C1 segment of cervical spinal cord (tissue), 14 donors: Measurements from ENCODE around the gene PARP1.
"Not testable (repeated sequence)": the region's sequence is repeated elsewhere in the genome, so short reads cannot be mapped to it uniquely, and the experiment has no call there.

ENCODE experiments used
- DNase-seq, 14 donors: peaks; one replicate each; lab custom pipeline; 2025; lab: John Stamatoyannopoulos, UW

Gene PARP1

DNA sequence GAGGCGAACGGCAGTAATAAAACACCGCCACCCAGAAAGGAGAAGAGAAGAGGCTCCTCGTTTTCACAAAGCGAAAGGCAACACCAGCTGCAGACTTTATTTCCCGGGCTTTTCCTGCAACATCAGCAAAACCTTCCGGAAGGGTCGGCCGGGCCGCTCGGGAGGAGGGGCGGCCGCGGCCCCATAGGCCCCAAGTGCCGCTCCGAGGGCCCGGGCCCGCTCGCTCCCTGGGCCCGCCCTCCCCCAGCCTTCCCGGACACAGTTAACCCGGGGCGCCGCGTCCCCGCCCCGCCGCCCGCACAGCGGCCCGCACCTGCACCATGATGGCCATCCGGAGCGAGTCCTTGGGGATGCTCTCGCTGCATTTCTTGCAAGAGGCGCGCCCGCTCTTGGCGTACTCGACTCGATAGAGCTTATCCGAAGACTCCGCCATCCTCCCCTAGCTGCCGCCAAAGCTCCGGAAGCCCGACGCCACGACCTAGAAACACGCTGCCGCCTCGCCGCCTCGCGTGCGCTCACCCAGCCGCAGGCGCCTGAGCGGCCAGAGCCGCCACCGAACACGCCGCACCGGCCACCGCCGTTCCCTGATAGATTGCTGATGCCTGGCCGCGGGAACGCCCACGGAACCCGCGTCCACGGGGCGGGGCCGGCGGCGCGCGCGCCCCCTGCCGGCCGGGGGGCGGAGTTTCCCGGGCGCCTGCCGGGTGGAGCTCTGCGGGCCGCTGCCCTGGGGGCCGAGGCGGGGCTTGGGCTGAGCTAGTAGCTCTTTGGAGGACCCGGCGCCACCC lies at the start of gene PARP1:
Gene PARP1 (minus strand): TSS at position 597 of the 788 bp plus-strand sequence. CDS start 164 bp downstream, at position 433.
- peak; percentile 55 to 89 (median 76) for DNase-seq

DNA sequence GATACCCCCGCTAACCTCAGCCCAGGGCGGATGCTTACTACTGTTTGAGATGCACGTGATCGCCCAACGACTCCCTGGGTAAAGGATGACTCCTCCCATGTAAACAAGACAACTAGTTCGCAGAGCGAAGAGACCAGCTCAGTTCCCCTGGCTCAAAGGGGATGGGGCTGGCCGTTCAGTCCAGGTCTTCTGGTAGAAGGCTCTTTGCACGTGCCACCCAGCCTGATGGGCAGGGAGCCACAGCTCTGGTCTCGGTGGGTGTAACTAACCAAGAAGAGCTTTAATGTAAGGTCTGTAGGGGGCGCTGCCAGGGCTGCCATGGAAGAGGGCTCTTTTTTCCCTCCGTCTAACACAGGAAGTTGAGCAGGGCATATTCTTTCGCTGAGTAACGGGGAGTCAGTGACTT lies 49.4 kb upstream of the PARP1 start:
- no peak for DNase-seq

DNA sequence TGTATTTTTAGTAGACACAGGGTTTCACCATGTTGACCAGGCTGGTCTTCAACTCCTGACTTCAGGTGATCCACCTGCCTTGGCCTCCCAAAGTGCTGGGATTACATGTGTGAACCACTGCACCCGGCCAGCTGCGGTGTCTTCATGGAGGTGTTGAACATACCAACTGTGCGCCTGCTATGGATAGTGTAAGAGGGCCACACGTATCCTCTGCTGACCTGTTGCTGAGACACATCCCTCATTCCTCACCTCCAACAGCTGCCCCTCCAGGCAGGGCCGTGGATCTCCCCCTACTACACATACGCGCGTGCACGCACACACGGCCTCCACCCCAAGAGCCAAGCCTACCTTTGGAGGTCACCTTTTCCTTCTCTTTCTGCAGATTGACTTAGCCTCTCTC lies 48.0 kb upstream of the PARP1 start:
- no peak for DNase-seq

DNA sequence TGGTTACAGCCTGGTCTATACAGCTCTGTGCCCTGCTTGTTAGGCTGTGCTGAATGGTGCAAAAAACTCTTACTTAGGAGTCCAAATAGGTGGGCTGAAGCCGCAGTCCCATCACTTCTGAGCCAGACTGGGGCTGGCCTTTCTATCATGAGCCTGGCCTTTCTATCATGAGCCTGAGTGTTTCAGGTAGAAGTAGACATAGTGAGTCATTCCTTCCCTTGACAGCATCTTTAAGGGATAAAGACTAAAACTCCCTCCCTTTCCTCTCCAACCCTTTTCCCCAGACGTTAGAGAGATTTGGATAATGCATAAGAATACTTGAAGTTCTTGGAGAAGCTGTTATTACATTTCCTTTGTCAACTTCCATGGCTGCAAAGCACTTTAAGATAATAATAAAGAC lies 46.5 kb upstream of the PARP1 start:
- no peak for DNase-seq

DNA sequence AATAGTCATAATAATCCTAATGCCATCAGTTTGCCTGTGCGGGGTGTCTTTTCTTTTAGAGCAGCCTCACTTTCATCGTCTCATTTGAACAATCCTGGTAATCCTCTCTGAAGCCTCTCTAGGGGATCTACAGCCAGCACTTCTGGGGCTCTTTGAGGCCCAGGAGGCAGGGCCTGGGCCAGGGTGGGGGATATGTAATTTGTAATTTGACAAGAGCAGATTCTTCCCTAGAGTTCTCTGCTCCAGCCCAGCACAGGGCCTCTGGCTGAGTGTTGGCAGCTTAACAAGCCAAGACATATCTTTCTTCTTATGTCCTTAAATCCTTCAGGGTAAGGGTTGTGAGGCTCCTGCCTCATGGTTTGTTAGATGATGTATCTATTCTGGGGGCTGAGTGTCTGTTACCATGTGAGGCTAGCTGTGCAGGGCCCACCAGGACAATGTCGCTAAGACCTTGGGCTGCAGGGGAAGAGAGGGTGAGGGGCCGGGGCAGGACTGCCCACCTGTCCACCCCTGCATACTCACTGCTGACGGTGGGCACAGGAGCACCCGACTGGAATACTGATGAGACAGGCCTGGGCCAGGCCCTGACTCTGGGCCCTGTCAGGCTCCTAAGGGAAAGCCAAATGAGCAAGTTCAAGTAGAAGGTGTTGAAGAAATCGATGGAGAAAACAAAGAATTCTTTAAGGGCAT lies 45.3 kb upstream of the PARP1 start:
- DNase-seq: no peak

DNA sequence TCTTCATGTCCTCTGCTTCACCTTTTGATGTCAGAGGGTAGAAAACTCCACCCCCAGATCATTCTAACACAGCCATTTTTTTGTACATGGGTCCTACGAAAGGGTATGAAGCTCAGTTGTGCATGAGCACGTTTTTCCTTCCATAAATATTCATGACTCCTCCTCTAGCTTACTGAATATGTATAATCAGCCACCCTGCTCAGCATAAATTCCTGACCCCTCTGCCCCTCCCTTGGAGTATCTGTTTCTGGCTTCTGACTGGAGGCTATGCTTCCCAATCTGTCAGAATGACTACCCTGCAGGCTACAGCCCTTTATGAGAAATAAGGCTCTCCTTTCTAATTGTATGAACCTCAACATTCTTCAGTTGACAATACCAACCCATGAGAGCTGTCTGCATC lies 42.8 kb upstream of the PARP1 start:
- no peak for DNase-seq

DNA sequence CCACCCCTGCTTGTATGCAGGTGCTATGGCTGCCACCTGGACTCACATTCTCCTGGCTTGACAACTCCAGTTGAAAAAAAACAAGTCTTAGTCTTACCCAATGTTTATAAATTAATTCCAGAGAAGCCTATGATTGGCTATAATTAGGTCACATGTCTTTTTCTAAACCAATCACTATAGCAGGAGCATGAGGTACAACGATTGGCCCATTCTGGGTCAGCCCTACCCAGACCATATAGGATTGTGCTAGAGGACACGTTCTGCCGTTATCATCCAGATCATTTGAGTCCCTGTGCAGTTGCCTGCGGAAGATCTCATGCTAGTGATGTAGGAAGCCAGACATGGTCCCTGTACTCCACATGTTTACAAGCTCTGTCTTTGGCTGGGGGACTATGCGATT lies 41.9 kb upstream of the PARP1 start:
- DNase-seq: no peak

DNA sequence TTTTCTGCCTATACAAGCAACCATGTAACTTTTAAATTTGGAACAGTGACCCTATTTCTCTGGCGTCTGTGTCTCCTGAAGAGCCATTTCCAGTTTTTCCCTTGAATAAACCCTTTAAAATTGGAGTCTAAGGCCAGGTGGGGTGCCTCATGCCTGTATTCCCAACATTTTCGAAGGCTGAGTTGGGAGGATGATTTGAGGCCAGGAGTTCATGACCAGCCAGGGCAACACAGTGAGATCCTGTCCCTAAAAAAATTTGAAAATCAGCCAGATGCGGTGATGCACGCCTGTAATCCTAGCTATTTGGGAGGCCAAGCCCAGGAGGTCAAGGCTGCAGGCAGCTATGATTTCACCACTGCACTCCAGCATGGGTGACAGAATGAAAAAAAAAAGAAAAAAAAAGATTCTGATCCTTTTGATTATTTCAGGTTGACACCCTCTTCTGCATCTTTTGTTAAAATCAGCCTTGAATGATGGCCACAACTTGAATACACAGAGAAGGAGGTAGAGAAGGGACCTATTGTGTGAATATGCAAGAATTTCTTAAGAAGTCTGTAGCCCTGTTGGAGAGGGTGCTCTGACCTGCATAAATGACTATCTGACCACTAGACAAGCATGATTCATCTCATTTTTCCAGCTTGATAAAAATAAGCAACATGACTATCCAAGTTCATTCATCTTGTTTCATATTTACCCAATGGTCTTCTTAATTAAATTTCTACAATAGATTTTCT lies 40.2 kb upstream of the PARP1 start:
- no peak for DNase-seq

DNA sequence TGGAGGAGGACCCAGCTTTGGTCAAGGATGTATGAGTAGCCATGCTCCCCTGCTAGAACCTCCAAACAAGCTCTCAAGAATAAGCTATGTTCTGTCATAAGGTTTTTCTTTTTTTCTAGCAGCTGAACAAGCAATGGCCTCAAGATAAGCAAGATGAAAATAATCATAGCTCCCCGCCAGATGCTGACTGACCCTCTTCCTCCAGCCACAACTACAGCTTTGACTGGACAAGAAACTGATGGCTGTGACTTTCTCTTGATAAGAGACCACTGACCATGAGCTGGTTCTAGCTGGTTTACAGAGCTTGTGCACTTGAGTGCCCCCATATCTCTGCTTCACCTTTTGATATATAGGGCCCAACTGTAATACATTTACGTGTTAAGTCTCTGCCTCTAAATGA lies 38.2 kb upstream of the PARP1 start:
- DNase-seq: no peak

DNA sequence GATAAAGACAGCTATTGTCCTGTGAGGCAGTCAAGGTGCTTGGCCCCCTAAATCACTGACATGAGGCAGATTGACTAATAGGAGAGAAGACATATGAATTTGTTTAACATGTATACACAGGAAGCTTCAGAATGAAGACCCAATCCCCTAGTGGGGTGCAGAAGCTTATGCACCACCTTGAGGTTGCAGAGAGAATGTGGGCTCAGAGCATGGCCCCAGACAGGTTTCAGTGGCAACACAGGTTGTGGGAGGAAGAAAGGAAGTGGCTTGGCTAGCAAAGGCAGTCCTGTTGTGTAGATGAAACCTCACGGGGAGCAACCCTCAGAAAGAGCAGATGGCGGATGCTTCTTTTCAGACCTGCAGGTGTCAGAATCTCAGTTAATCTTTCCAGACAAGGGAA lies 37.0 kb upstream of the PARP1 start:
- DNase-seq: peak in 1 of 14 donors; percentile 82

DNA sequence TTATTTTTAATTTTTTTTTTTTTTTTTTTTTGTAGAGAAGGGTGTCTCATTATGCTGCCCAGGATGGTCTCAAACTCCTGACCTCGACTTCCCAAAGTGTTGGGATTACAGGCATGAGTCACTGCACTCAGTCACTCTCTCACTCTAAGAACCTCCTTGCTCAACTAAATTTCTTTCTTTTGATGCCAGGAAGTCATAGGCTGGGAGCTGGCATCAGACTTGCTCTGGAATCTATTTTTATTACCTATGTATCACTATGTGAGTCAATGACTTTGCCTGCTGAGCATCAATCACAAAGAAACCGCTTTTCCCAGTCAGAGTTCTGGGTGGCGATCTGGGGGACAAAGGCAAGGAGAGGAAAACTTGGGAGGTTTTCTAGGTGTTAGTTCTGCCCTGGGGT lies 35.5 kb upstream of the PARP1 start:
- DNase-seq: no peak

DNA sequence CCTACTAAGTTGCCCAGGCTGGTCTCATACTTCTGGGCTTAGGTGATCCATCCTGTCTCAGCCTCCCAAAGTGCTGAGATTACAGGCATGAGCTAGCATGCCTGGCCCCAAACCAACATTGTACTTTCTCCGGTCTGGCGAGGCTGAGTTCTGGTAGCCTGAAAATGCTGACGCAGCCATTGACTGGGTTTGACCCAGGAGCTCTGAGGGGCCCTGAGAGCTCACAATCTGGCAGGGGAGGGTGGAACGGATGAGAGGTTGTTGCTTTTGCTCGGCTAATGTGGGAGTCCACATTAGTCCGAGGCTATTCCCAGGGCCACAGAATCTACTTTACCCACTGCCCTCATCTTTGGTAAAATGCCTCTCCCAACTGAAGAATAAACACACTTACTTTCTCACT lies 35.1 kb upstream of the PARP1 start:
- no peak for DNase-seq

DNA sequence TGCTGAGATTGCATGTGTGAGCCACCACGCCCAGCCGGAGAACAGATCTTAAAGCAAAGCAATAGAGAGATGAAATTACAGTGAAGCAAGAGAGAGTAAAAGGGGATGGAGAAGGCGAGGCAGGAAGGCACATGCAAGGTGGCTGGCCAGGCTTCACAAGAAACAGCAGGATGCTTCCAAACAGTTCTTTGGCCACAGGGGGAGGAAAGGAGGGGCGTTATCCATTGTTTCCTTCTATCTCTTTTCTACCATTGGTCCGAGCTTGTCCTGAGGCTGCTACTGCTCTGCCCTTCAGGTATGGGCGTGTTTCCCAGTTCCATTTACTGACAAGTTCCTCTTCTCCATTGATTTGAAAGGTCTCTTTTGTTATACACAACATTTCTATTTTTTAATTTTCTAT lies 33.7 kb upstream of the PARP1 start:
- DNase-seq: no peak

DNA sequence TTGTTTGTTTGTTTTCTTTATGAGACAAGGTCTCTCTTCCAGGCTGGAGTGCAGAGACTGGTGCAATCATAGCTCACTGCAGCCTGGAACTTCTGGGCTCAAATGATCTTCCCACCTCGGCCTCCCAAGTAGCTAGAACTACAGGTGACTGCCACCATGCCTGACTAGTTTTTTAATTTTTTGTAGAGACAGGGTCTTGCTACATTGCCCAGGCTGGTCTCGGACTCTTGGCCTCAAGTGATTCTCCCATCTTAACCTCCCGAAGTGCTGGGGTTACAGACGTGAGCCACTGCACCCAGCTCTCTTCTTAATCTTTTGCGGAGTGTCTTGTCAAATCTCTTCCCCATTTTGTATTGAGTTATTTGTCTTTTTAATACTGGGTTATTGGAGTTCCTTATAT lies 32.6 kb upstream of the PARP1 start:
- DNase-seq: no peak

DNA sequence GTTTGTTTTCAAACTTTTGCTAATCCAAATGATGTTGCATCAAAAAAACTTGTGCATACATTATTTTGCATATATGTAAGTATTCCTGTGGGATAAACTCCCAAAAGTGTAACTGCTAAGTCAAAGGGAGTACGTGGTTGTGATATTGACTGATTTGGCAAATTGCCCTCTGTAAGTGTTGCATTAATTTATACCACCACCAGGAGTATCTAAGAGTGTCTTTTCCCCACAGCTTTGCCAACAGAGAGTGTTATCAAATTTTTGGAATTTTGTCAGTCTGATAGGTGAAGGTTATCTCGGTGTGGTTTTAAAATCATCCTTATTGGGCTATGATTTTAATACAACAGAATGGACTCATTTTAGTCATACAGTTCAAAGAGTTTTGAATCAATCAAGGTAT lies 30.1 kb upstream of the PARP1 start:
- DNase-seq: no peak

DNA sequence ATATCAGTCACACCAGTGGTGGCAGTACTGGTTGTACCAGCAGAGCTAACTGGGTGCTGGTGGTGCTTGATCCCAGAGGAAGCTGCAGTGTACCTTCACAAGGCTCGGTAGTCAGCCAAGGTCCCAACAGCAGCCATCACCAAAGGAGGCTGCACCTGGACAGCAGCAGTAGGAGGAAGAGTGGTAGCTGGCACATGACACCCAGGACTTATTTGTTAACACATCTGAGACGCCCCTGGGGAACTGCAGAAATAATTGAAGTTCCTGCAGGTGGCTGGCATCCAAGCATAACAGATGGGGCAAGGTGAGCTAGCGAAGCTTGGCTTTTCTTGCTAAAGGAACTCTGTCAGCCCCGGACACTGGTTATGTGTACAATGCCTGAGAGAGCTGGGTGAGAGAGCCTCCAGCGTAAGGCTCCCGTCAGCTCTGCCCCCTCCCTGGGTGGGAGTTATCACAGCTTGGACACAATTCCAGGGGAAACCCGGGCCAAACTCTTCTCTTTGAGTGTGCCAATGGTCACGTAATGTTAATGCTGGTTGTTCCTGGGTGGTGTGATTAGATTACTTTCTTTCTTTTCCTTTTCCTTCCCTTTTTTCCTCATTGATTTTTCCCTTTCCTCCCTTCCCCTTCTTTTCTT lies 29.1 kb upstream of the PARP1 start:
- DNase-seq: peak in 1 of 14 donors; percentile 80

DNA sequence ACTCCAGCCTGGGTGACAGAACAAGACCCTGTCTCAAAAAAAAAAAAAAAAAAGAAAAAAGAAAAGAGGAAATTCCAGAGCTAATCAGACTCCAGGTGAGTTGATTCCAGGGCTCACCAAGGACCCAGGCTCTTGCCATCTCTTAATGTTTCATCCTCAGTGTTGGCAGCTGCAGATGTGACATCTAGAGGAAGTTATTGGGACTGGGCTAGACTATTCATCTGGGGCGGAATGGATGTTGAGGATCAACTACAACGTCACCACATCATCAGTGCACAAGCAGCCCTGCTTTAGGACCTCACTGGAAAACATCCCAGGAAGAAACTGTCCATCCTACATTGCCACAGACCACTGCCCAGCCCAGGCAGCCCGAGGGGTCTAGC lies 28.6 kb upstream of the PARP1 start:
- no peak for DNase-seq

DNA sequence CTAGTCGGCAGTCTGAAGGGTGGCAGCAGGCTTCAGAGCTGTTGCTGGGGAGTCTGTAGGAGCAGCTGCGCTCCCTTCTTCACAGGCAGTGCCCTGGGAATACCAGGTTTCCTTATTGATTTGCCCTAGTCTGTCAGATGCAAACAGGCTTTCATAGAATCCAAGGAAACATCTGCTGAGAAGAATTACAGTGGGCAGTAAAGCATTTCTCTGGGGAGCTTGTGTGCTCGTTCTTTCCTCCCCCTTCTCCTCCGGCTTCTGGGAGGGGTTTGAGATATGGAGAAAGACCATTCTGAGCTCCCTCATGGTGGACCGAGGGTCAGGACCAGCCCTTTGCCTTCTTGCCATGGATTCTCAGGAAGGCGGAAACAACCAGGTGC lies 25.4 kb upstream of the PARP1 start:
- DNase-seq: no peak

DNA sequence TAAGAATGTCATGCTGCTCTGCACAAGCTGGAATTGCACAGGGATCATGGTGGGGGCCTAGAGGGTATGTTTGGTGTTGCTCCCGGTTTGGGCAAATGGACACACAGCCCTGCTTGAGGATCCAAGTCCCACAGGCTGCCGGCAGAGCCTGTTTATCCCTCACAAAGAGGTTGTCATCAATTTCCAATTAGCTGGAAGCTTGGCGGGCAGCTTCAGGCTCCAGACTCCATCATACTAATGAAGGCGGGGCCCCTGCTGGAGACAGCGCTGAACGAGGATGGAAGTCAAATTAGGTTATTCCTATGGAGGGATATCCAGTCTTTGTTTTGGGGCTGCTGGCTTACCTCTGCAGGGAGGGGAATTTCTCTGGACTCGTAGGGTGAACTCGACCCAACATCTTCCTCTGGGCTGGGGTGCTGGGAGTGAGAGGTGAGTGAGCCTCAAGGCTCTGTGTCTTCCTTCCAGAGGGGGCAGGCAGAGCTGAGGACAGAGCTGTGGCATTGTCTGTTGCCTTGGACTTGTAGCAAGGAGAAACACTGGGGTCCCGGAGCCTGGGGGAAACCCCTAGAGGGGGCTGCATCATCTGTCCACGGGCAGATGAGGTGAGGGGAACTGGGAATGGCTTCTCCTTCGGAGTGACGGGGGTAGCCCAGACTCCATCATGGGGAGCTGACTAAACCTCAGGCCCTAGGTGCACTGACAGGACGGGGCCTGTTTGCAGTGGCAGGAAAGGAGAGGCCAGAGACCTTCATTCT lies 24.9 kb upstream of the PARP1 start:
- no peak for DNase-seq

DNA sequence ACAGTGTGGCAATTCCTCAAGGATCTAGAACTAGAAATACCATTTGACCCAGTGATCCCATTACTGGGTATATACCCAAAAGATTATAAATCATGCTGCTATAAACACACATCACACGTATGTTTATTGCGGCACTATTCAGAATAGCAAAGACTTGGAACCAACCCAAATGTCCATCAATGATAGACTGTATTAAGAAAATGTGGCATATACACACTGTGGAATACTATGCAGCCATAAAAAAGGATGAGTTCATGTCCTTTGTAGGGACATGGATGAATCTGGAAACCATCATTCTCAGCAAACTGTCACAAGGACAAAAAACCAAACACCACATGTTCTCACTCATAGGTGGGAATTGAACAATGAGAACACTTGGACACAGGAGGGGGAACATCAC lies 24.0 kb upstream of the PARP1 start:
- not testable (repeated sequence) for DNase-seq
